KMS-11 (cell line): ENCODE results near the gene CFAP251.

Experiments used
- H2AFZ ChIP-seq: fragments of 200-600 bp; sonication (generic); 2 replicates; pipeline ENCODE4 v1.6.1; 2016; ENCODE audit warnings: antibody characterized with exemption, mixed run types, low read depth
- H3K27ac ChIP-seq: fragments of 200-600 bp; sonication (generic); 2 replicates; pipeline ENCODE4 v1.6.1; 2016; ENCODE audit warnings: mild to moderate bottlenecking, mixed run types
- H3K27me3 ChIP-seq: fragments of 200-600 bp; sonication (generic); 2 replicates; pipeline ENCODE4 v1.6.1; 2017; ENCODE audit warnings: mild to moderate bottlenecking, low read depth, mixed run types, moderate library complexity; ENCODE audit not compliant: insufficient read depth
- H3K36me3 ChIP-seq: fragments of 200-600 bp; sonication (generic); 2 replicates; pipeline ENCODE4 v1.6.1; 2017; ENCODE audit warnings: mild to moderate bottlenecking, mixed run types; ENCODE audit not compliant: insufficient read depth
- H3K4me1 ChIP-seq: fragments of 200-600 bp; sonication (generic); 2 replicates; pipeline ENCODE4 v1.6.1; 2016; ENCODE audit warnings: mild to moderate bottlenecking, low read depth, mixed run types; ENCODE audit not compliant: poor library complexity, severe bottlenecking
- H3K4me2 ChIP-seq: fragments of 200-600 bp; sonication (generic); 2 replicates; pipeline ENCODE4 v1.7.0; 2016; ENCODE audit warnings: mild to moderate bottlenecking, mixed run types
- H3K4me3 ChIP-seq: fragments of 200-600 bp; sonication (generic); IDR thresholded peaks from 2 replicates; pipeline ENCODE4 v1.6.1; 2017; ENCODE audit warnings: low read depth, low read length, mixed read lengths; ENCODE audit not compliant: insufficient read depth
- H3K79me2 ChIP-seq: fragments of 200-600 bp; sonication (generic); 2 replicates; pipeline ENCODE4 v1.6.1; 2016; ENCODE audit warnings: low read depth, mixed run types; ENCODE audit not compliant: insufficient read depth
- H3K9ac ChIP-seq: fragments of 200-600 bp; sonication (generic); 2 replicates; pipeline ENCODE4 v1.6.1; 2016; ENCODE audit warnings: mild to moderate bottlenecking, mixed run types
- H4K20me1 ChIP-seq: fragments of 200-600 bp; sonication (generic); 2 replicates; pipeline ENCODE4 v1.6.1; 2016; ENCODE audit warnings: mild to moderate bottlenecking, mixed run types; ENCODE audit not compliant: insufficient read depth
- CTCF ChIP-seq: fragments of 200-600 bp; sonication (generic); conservative IDR thresholded peaks from 2 replicates; pipeline ENCODE4 v1.6.1; 2017; ENCODE audit warnings: low read depth, mild to moderate bottlenecking, antibody characterized with exemption, low read length, moderate library complexity, mixed read lengths

Gene CFAP251

DNA sequence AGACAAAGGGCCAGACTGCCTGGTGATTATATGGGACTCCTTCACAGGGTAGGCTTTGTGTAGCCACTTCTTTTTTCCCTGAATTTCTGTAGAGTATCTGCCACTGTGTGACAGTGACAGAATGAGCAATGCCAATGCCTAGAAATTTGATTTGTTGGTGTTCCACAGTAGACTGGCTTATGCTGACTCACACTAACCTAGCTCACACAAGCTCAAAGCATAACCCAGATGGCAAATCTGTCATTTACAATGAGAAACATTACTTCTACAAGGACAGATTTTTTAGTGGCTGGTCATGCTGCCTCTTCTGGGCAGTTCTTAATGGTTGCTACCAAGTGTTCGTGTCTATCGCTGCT lies 15.9 kb downstream of the CFAP251 start:
- no peak for TF ChIP-seq CTCF
- no peak overlapping the region for H3K27ac ChIP-seq
- H3K4me2 ChIP-seq = no peak overlapping the region
- H3K36me3 ChIP-seq = no peaks in the 10 kb centered on the region
- no peak overlapping the region for H3K4me3 ChIP-seq
- H3K79me2 ChIP-seq = no peaks in the 10 kb centered on the region
- no peak overlapping the region for H2AFZ ChIP-seq
- H3K9ac ChIP-seq = no peak overlapping the region
- H3K27me3 ChIP-seq = no peaks in the 10 kb centered on the region
- no peaks in the 10 kb centered on the region for H3K4me1 ChIP-seq
- no peaks in the 10 kb centered on the region for H4K20me1 ChIP-seq

DNA sequence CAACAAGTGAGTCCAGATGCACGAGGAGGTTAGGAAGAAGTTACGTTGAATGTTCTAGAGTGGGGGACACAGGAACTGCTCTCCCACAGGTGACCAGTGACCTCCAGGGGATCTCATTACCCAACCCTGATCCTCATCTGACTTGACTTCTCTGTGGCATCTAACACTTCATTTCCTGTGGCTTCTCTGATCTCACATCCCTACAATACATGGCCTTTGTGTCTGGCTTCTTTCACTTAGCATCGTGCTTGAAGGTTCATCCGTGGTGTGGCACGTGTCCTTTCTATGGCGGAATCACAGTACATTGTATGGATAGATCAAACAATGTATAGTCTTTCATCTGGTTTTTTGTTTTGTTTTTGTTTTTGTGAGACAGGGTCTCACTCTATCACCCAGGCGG lies 19.3 kb downstream of the CFAP251 start:
- Histone ChIP-seq H3K27ac (no peak overlapping the region), H2AFZ (no peak overlapping the region), H3K27me3 (no peaks in the 10 kb centered on the region), H4K20me1 (no peaks in the 10 kb centered on the region), H3K36me3 (no peaks in the 10 kb centered on the region), H3K4me3 (no peak overlapping the region), H3K79me2 (no peaks in the 10 kb centered on the region), H3K4me2 (no peak overlapping the region), H3K9ac (no peak overlapping the region), H3K4me1 (no peaks in the 10 kb centered on the region)
- TF ChIP-seq CTCF = no peak

DNA sequence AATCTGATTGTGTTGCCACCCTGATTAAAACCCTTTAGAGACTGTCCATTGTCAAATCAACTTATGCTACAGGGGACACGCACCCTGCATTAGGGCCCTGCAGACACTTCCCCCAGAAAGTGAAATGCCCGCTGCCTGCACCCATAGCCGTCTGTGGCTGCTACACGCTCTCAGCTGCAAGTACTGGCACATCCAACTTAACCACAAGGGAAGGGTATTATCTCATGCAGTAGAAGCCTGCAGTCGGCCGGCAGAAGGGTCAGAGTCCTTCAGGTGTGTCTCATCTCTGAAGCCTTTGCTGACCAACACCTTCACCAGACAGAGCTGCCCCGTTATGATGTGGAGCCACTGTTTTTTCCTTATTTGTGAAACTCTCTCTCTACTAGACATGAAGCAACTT lies 20.8 kb downstream of the CFAP251 start:
- Histone ChIP-seq H3K79me2 (no peaks in the 10 kb centered on the region), H3K4me1 (no peaks in the 10 kb centered on the region), H3K4me3 (no peak overlapping the region), H4K20me1 (no peaks in the 10 kb centered on the region), H3K27ac (no peak overlapping the region), H3K27me3 (no peaks in the 10 kb centered on the region), H3K9ac (no peak overlapping the region), H3K36me3 (no peaks in the 10 kb centered on the region), H3K4me2 (no peak overlapping the region), H2AFZ (no peak overlapping the region)
- no peak for TF ChIP-seq CTCF

GRCh38 chr12:121939992-121940766 lies 21.8 kb downstream of the CFAP251 start:
- Histone ChIP-seq H4K20me1 (no peaks in the 10 kb centered on the region), H3K4me3 (no peak overlapping the region), H3K4me1 (no peaks in the 10 kb centered on the region), H3K36me3 (no peaks in the 10 kb centered on the region), H3K79me2 (no peaks in the 10 kb centered on the region), H3K4me2 (no peak overlapping the region), H3K27me3 (no peaks in the 10 kb centered on the region), H2AFZ (no peak overlapping the region), H3K27ac (no peak overlapping the region), H3K9ac (no peak overlapping the region)
- TF ChIP-seq CTCF = no peak
